GM21786 (cell line): ENCODE data around the gene DDX28.
"Not testable (repeated sequence)": the region's sequence is repeated elsewhere in the genome, so short reads cannot be mapped to it uniquely, and the experiment has no call there.

Experiments used
- ATAC-seq: cut with Tn5 transposase; IDR thresholded peaks from one replicate; pipeline ENCODE4 v1.9.1; 2021; ENCODE audit not compliant: unreplicated experiment

Gene DDX28

DNA sequence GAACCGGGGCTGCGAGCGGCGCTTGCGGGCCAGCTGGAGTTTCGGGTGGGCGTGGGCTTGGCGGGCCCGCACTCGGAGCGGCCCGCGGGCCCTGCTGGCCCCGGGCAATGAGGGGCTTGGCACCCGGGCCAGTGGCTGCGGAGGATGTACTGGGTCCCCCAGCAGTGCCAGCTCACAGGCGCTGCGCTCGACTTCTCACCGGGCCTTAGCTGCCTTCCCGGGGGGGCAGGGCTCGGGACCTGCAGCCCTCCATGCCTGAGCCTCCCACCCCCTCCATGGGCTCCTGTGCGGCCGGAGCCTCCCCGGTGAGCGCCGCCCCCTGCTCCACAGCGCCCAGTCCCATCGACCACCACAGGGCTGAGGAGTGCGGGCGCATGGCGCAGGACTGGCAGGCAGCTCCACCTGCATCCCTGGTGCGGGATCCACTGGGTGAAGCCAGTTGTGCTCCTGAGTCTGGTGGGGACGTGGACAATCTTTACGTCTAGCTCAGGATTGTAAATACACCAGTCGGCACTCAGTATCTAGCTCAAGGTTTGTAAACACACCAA, 24.7 kb downstream of the DDX28 start:
- ATAC-seq, result not testable (repeated sequence)

DNA sequence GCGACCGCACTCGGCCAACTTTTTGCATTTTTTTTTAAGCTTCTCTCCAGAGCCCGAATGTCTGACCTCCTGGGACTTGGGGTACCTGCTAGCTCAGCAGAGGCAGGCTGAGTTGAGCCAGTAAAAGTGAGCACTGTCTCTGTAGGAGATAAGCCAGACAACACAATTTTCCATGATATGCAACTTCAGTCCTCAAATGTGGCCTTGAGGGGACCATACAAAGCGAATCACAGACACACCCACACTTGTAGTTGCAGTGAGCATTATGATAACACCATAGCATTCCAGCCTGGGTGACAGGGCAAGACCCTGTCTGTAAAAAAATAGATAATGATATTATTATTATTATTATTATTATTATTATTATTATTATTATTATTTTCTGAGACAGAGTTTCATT, 26.4 kb downstream of the DDX28 start:
- ATAC-seq, result no peak

DNA sequence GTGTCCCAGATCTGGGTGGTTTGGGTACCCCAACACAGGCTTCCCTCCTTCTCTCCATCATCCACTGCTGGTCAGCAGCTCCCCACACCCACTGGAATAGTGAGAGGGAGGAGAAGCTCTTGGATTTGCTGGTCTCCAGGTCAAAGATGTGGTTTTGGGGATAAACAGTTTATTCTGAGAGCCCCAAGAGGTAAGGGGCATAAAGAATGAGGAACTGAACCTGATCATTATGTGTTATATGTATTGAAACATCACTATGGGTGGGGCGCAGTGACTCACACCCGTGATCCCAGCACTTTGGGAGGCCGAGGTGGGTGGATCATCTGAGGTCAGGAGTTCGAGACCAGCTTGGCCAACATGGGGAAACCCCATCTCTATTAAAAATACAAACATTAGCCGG, 27.6 kb downstream of the DDX28 start:
- ATAC-seq, result no peak

DNA sequence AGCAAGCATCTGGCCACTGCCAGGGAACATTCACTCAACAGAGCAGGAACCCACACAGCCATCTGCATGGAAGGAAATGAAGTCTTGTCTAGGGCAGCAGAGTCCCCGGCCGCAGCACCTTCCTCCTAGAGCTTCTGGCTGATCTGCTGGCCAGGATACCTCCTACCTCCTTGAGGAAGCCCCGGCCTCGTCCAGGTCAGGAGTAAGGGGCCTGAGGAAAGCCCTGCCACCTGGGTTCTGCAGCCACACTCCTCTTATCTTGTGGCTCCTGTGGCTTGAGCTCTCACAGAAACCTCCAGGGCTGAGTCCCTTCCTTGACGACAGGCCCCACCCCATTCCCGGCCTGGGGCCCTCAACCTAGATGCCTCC, 29.0 kb downstream of the DDX28 start:
- ATAC-seq, result not testable (repeated sequence)

DNA sequence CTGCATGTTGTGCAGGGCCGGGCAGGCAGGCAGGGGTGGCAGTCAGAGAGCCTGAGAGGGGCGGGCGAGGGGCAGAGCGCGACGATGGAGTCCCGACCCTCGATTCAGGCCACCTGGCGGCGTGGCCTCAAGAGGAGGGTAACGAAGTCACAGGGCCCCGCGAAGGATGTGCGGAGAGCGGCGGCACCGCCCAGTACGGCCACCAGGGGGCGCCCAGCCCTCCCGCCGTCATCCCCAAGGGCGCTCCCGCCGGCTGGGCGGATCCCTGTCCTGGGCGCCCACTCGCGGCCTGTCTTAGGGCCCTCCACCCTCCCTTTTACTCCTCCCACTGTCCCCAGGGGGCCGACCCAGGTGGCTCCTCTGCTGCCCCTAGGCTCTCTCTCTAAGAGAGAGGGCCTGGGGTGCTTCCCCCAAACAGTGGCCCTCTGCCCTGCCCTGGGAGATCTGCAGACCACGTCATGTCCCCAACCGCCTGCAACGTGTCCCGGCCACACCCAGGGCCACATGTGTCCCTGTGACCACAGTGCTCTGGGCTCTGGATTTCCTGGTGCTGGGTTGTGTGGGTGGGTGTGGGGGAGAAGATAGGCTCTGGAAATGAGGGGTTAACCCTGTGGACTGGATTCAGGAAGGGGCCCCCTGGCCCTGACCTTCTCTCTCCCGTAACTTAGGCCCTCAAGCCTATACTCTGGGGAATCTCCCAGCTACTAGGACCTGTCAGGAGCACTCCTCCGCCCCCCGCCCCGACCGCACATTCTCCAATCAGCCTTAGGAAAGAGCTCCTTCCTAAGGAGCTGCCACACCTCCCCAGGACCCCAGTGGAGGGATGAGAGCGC, 29.6 kb downstream of the DDX28 start:
- peak; percentile 73 for ATAC-seq

DNA sequence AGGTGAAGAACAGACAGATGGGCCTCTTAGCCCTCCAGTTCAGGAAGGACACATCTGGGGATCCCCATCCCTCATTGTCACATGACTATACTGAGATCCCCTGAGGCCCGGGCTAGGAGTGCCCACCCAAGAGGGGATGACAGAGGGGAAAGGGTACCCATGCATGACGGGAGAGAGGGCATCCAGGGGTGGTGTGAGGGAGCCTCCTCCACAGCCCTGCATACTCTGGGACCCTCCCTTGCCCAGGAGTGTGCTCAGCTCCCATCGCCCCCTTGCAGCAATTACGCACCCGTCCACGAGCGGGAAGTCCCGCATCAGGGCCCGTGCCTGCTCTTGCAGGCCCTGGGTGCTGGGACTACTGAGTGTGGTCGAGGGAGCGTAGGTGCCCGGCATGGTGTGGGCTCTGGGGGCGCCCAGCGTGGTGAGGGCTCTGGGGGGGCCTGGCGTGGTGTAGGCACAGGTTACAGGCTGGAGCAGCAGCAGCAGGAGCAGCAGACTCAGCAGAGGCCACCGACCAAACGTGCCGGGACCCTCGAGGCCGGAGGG, 30.3 kb downstream of the DDX28 start:
- no peak for ATAC-seq

DNA sequence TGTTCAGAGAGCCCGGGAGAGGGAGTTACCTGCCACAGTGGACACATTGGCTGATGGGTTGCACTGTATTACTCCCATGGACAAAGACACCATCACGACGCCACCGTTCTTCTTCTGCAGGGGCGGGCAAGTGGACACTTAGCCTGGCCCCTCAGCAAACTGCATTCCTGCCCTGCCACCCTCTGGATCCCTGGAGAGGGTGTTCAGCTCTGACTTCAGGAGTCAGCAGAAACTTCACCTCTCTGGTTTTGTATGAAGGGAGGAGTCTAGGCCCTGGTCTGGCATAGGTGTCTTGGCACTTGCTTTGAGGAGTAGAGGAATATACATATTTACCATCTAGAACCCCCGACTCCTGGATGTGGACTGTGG, 33.0 kb downstream of the DDX28 start:
- ATAC-seq, result no peak

DNA sequence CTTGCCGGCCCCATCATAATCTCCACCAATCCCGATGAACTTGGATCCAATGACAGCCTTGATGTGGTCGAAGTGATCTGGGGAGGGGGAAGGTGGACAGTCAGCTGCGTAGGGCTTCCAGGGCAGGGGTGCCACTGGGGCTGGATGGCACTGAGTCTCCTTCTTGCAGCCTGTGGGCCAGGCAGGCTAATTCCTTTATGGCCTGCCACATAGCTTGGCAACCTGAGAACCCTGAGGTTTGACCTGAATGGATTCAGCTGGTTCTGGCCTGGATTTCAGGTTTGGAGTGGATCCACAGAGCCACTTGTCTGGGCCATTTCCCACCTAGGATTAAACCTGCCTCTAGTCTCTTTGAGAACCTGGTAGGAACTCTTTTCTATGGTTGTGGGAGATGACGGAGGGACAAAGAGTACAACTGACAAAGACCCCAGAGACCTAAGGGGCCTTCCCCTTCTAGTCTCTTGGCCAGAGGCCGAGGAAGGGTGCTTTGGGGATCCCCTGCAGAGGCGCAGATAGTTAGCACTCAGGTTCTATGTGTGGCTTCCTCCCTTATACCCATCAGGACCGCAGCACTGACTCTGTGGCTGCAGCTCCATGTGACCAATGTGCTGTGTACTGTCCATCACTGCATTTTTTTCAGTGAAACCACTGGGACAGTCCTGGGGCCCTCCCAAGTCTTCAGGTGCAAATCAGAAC, 33.6 kb downstream of the DDX28 start:
- ATAC-seq, result peak; percentile 26

DNA sequence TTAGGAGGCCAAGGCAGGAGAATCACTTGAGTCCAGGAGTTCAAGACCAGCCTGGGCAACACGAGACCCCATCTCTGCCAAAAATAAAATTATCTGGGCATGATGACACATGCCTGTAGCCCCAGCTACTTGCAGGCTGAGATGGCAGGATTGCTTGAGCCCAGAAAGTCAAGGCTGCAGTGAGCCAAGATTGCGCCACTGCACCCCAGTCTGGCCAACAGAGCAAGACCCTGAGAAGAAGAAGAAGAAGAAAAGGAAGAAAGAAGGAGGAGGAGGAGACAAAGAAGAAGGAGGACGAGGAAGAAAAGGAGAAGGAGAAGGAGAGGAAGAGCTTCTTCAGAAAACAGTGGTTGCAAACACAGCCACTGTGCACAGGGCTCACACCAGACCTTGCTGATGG, 34.4 kb downstream of the DDX28 start:
- no peak for ATAC-seq

DNA sequence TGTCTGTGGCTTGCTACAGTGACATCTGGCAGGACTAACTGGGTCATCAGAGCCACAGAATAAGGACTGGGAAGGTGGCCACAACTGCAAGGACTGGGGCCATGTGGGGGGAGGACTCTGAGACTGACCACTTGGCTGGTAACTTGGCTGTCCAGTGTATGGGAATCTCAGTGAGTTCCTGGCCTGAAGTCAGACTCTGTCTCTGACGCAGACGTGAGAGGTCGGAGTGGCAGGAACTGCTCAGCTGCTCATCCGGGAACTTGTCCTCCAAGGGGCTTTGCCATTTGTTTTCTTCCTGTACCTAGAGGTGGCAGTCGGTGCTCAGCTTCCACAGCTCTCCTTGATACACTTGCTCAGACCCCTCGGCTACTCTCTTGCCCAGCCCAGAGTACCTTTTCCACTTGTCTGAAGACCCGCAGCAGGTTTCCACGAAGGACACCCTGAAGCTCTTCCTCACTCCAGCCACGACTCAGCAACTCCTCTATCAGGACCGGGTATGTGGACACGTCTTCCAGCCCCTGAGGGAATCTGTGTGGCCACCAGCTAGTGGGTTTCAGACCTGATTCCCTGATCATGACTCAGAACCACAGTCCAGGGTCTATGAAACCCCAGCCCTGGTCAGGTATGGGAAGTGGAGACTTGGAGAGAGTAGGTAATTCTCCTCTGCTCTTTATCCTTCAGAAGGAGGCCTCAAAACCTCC, 35.4 kb downstream of the DDX28 start:
- no peak for ATAC-seq

DNA sequence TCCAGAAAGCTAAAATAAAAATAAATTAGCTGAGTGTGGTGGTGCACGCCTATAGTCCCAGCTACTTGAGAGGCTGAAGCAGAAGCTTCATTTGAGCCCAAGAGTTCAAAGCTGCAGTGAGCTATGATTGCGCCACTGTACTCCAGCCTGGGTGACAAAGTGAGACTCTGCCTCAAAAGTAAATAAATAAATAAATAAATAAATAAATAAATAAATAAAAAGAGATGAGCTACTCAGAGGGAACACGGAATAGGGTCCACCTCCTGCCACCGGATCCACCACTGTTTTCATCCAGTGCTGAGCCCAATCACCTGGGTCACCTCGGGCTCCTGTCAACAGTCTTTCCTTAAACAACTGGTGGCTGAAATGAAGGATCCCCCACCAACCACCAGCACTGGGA, 36.1 kb downstream of the DDX28 start:
- ATAC-seq, result no peak

DNA sequence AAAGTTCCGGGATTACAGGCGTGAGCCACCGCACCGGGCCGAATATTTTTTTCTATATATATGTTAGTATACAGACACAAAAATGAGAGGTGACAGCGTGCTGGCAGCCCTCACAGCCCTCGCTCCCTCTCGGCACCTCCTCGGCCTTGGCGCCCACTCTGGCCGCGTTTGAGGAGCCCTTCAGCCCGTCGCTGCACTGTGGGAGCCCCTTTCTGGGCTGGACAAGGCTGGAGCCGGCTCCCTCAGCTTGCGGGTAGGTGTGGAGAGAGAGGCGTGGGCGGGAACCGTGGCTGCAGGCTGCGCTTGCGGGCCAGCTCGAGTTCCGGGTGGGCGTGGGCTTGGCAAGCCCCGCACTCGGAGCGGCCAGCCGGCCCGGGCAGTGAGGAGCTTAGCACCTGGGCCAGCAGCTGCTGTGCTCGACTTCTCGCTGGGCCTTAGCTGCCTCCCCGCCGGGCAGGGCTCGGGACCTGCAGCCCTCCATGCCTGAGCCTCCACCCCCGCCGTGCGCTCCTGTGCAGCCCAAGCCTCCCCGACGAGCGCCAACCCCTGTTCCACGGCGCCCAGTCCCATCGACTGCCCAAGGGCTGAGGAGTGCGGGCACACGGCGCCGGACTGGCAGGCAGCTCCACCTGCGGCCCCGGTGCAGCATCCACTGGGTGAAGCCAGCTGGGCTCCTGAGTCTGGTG, 40.9 kb downstream of the DDX28 start:
- no peak for ATAC-seq

DNA sequence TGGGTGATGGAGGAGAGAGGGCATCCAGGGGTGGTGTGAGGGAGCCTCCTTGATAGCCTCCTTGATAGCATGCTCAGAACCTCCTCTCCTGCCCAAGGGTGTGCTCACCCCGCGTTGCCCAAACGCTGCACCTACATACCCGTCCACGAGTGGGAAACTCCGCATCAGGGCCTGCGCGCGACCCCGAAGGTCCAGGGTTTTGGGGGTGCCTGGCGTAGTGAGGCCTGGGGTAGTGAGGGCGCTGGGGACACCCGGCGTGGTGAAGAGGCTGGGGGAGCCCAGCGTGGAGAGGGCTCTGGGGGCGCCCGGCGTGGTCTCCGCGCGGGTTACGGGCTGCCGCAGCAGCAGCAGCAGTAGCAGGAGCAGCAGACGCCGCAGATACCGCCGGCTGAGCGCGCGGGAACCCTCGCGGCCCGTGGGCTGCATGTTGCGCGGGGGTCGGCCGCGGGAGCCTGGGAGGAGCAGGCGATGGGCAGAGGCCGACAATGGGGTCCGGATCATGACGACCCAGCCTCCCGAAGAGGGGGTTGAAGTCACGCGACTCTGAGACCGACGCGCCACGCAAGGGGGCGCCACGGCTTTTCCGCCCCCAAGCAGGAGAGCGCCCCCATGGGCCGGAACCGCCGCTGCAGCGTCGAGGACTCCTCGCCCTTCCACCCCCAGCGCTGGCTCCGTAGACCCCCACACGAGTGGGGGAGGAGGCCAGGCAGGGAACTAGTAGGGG, 42.9 kb downstream of the DDX28 start, which contains the start of gene DPEP3:
TSS of gene DPEP3 (minus strand) at position 545 of the 724 bp plus-strand sequence. CDS start at position 426, 119 bp downstream.
- ATAC-seq, result no peak

DNA sequence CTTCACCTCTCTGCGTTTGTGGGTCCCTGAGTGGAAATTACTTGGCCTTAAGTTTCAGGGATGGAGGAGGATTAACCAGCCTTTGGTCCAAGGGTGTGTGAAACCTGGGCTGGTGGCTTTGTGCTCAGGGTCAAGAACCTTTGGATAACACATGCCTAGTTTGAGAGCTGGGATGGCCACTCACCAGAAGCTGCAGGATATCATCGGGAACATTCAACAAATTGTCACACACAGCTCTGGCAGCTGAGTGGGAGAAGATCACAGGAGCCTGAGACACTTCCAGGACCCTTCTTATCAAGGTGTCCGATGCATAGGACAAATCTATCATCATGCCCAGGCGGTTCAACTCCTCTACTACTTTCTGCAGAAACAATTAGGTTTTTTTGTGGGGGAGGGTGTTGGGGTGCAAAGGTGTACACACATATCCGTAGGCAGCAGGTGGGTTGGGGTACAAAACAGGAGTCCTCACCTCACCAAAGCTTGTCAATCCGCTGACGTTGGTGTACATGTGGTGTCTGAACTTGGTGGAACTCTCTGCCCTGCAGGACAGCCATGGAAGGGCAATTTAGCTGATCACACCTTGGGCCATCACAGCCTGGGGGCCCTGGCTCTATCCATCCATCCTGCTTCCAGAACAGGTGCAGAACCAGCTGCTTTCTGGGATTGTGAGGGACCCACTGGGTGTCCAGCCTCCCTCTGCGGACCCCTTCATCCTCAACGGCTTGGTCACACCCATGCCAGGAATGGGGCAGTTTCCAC, 45.4 kb downstream of the DDX28 start:
- ATAC-seq, result no peak

DNA sequence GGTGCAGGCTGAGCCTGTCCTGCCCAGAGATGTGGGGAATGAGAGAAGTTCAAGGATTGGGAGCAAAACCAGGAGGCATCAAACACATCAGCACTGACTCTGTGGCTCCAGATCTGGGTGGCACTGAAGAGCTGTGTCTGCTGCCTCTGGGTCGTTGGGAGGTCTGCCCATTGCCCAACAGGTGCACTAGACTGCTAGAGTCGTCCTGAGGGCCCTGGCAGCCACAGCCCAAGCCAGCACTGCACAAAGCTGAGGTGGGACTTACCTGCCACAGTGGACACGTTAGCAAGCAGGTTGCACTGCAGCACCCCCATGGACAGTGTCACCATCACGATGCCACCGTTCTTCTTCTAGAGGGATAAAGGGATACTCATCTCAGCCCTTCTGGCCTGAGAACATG, 46.0 kb downstream of the DDX28 start:
- ATAC-seq, result no peak

DNA sequence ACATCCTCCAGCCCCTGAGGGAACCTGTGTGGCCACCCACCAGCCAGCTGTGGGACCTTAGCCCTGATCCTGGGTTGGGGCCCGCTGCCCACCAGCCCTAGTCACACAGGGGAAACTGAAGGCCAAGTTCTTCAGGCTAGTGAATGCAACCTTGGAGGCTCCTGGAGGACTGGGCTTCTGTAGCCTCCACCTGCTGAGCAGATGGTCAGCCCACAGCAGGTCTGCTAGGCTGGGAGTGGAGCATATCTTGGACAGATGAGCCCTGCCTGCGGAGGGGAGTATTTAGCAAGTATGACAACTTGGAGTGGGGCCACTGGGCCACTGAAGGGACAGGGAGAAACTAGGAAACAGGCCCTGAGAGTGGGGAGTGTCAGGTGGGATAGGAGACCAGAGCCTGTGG, 46.8 kb downstream of the DDX28 start:
- no peak for ATAC-seq

DNA sequence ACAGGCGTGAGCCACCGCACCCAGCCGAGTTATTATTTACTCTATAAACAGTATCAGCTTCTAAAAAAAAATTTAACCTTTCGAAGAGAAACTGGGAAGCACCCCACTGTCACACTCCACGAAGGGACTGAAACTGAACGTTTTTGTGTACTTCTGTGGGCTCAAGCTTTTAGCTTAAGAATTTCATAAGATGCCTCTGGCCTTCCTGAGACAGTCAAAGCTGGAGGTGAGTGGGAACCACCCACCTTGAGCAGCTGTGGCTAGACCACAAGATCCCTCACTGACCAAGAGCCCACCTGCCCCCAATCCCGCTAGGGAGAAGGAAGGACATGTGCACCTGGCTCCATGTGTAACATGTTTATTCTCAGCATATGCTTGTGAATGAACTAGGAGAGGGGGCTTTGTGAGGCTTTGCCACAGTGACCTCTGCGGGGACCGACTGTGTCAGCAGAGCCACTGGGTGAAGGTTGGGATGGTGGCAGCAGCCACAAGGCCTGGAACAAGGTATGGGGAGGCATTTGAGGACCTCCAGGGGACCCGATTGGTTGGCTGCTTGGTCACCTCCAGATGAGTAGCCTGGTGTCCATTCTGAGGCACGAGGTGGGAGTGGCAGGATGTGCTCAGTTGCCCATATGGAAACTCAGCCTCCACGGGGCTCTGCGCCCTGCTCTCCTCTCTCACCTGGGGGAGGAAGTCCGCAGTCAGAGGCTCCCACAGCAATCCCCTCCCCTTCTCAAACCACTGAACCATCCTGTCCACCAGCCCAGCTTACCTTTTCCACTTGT, 47.5 kb downstream of the DDX28 start:
- no peak for ATAC-seq

DNA sequence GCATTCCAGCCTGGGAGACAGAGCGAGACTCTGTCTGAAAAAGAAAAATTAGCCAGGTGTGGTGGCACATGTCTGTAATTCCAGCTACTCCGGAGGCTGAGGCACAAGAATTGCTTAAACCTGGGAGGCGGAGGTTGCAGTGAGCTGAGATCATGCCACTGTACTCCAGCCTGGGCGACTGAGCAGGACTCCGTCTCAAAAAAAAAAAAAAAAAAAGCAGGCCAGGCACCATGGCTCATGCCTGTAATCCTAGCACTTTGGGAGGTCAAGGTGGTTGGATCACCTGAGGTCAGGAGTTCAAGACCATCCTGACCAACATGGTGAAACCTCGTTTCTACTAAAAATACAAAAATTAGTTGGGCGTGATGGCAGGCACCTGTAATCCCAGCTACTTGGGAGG, 50.7 kb downstream of the DDX28 start:
- not testable (repeated sequence) for ATAC-seq

DNA sequence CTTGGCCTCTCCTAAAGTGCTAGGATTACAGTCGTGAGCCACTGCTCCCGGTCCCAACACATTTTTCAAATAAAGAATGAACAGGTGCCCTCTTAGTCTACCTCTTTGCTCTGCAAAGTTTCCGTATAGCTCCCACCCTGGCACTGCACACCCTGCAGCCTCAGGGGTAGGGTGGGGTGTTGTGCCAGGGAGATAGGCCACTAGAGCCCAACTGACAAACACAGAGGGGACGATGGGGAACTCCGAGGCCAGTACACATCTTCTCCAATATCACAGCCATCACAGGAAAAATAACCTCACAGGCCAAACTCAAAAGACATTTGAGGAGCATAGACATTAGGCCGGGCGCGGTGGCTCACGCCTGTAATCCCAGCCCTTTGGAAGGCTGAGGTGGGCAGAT, 51.9 kb downstream of the DDX28 start:
- ATAC-seq, result no peak
